ENCODE data around the gene PUSL1.

The PUSL1 gene

DNA sequence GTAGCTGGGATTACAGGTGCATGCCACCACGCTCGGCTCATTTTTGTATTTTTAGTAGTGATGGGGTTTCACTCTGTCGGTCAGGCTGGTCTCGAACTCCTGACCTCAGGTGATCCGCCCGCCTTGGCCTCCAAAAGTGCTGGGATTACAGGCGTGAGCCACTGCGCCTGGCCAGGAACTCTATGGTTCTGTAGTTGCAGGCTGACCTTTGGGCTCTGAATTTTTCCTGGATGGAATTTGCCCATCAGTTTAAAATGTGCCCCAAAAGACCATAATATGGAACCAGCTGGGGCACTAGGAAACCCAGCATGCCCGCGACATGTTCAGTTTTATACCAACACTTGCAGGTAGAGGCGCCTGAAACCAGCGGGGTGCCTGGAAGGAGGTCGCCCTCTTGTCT is 29.8 kb upstream of the PUSL1 start:
- in situ Hi-C loops (cut with HindIII; ENCODE audit: low sequenced_read_pairs), result no loop called here

- in situ Hi-C loops (cut with HindIII; ENCODE audit: low sequenced_read_pairs), result no loop called here
Observed at GRCh38 chr1:1279028-1279427, 29.4 kb upstream of the PUSL1 start.

GRCh38 chr1:1280782-1281481 is 27.5 kb upstream of the PUSL1 start:
- in situ Hi-C loops (cut with HindIII; ENCODE audit: low sequenced_read_pairs), result no loop called here

GRCh38 chr1:1281533-1282321 is 26.7 kb upstream of the PUSL1 start:
- in situ Hi-C loops (cut with HindIII; ENCODE audit: low sequenced_read_pairs), result no loop called here

GRCh38 chr1:1282998-1283397 is 25.4 kb upstream of the PUSL1 start:
- in situ Hi-C loops (cut with HindIII; ENCODE audit: low sequenced_read_pairs), result no loop called here

DNA sequence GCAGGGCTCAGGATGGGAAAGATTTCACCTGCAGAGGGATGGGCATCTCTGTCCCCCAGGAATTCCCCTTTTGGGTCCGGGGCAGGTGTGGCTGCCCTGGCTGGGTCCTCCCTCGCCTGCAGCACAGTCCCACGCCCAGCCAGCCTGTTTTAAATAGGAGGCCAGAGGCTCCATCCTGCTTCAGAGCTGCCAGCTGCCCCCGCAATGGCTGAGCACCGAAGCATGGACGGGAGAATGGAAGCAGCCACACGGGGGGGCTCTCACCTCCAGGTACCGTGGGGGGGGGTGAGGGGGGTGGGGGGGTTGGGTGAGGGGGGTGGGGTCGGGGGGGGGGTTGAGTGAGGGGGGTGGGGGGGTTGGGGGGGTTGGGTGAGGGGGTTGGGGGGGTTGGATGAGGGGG is 24.6 kb upstream of the PUSL1 start:
- in situ Hi-C loops (cut with HindIII; ENCODE audit: low sequenced_read_pairs), result no loop called here

DNA sequence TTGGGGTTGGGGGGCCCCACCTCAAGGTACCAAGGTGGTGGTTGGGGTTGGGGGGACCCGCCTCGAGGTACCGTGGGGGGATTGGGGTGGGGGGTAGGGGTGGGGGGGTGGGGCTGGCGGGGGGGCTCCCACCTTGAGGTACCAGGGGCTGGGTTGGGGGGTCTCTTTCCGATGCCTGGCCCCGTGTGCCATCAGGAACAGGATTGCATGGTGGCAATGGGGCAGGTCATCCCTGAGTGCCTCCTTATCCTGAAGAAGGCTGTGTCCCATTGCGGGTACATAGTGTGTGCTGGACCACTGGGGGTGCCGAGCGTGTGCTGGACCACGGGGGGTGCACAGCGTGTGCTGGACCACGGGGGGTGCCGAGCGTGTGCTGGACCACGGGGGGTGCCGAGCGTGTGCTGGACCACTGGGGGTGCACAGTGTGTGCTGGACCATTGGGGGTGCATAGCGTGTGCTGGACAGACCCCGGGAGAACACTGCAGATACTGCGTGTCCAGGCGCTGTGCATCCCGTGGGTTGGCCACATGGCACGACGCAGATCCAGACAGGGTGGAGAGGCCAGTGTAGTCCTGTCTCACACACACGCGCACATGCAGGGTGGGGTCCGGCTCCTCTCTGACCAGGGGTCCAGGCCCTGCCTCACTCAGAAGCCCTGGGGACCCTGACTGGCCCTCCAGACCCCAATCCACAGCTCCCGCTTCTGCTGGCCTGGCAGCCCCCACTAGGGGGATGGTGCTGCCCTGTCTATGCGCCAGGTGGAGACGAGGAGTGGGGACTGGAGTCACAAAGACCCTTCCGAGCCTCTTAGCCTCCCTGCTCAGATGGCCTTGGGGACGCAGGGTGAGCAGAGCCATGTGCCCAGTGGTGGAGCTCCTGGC is 23.9 kb upstream of the PUSL1 start:
- in situ Hi-C loops (cut with HindIII; ENCODE audit: low sequenced_read_pairs), result no loop called here

DNA sequence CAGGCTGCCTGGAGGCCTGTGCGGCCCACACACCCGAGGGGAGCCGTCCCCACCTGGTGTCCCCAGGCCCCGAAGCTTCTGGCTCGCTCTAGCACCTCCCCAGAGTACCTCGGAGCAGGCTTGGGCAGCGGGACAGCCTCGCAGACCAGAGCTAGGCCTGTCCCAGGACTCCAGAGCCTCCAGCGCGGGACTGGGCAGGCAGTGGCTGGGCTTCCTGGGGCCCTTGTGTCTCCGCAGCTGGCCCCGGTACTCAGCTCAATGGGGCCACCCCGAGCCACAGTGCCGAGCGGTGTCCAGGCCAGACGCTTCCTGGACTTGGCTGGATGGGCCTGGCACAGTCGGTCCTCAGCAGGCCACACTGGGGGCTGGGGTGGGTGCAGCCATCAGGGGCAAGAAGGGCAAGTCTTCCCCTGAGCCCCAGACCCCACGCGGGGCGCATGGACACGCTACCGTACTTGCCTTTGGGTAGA is 23.3 kb upstream of the PUSL1 start:
- in situ Hi-C loops (cut with HindIII; ENCODE audit: low sequenced_read_pairs), result no loop called here

GRCh38 chr1:1285611-1286311 is 22.6 kb upstream of the PUSL1 start:
- in situ Hi-C loops (cut with HindIII; ENCODE audit: low sequenced_read_pairs), result no loop called here

GRCh38 chr1:1286313-1287261 is 21.8 kb upstream of the PUSL1 start:
- in situ Hi-C loops (cut with HindIII; ENCODE audit: low sequenced_read_pairs), result no loop called here

GRCh38 chr1:1287288-1288110 is 20.9 kb upstream of the PUSL1 start:
- in situ Hi-C loops (cut with HindIII; ENCODE audit: low sequenced_read_pairs), result no loop called here

GRCh38 chr1:1290238-1290731 is 18.1 kb upstream of the PUSL1 start:
- in situ Hi-C loops (cut with HindIII; ENCODE audit: low sequenced_read_pairs), result no loop called here

GRCh38 chr1:1291023-1291528 is 17.3 kb upstream of the PUSL1 start:
- in situ Hi-C loops (cut with HindIII; ENCODE audit: low sequenced_read_pairs), result no loop called here

DNA sequence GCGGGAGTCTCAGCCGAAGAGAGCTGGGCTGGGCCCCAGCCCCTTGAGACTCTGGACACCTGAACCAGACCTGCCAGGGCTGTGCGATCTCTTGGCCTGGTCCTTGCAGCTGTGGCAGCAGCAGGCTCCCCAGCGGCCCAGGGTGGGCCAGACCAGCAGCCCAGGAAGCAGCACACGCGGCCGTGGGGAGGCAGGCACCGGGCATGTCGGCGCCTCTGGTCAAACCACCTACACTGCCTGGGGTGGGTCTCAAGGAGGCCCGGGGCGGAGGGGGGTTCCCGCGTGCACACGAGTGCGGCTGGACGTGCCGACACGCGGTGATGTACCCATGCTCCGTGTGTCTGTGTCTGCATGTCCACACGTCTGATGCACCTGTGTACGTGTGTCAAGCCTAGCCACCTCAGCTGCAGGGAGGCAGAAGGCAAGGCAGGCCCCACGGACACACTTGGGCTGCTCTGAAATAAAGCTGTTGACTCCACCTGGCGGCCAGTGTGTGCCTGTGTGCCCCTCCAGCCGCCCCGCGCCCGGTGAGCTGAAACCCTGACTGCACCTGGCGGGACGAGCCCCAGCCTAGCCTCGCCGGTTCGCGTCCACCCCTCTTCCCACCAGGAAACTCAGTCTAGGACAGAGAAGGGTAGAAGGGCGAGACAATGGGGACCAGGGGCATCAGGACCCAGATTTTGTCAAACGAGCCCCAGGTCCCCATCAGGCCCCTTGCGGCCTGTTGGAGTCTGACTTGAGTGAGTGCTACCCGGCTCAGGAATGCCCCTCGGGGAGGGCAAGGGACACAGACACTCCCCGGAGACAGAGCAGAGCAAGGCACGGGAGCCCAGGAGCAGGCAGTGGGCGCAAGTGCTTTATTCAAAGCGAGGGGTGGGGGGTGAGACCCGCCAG is 16.6 kb upstream of the PUSL1 start:
- in situ Hi-C loops (cut with HindIII; ENCODE audit: low sequenced_read_pairs), result no loop called here

DNA sequence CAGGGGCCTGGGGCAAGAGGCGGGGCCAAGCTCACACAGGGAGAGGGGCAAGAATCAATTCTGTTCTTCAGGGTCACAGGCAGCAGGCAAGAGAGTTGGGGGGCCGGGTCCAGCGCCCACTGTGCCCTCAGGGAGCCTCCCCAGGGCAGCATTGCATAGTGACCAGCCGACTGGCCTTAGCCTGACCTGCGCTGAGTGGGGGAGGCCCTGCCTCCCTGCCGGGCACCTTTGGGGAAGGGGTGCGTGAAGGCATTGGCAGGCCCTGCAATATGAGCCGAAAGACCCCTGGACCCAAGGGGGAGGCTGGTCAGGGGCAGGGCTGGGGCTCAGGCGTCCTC is 16.0 kb upstream of the PUSL1 start:
- in situ Hi-C loops (cut with HindIII; ENCODE audit: low sequenced_read_pairs), result no loop called here

DNA sequence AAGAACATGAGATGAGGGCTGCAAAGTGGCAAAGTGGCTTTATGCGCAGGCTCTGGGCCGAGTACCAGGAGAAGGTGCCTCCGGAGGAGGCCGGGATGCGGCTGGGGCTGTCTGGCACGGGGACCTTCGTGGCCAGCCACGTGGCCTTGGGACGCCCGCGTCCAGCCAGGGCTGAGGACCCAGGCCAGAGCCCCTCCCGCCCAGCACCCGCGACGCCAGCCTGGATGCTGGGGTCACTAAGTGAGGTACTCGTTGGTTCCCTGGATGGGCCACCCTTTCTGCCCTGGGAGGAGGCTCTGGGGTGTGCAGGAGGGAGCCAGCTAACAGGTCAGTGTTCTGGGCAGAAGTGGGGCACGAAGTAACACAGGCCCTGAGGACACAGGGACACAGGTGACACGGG is 15.5 kb upstream of the PUSL1 start:
- in situ Hi-C loops (cut with HindIII; ENCODE audit: low sequenced_read_pairs), result no loop called here

All from DLD1 (cell line).